Gastrocnemius medialis (tissue), 4 donors: ENCODE data around the gene PDPN.

Experiments
- CTCF ChIP-seq, 5 experiments: fragments of 450-650 bp in 3 of 5; fragments of 200-600 bp in 2 of 5; sonication (generic) in 2 of 5; IDR thresholded peaks in 4 of 5; conservative IDR thresholded peaks in 1 of 5; 1 replicate in 4 of 5; 2 replicates in 1 of 5; pipeline ENCODE4 v1.5.1; 2016 to 2019; ENCODE audit warnings: antibody characterized with exemption in 5 of 5, mild to moderate bottlenecking in 3 of 5, moderate library complexity in 3 of 5
- POLR2A ChIP-seq, 2 donors: fragments of 450-650 bp; IDR thresholded peaks; one replicate each; pipeline ENCODE4 v1.6.1; 2017; ENCODE audit warnings: antibody characterized with exemption in 2 of 2, mild to moderate bottlenecking in 2 of 2, moderate library complexity in 2 of 2

DNA sequence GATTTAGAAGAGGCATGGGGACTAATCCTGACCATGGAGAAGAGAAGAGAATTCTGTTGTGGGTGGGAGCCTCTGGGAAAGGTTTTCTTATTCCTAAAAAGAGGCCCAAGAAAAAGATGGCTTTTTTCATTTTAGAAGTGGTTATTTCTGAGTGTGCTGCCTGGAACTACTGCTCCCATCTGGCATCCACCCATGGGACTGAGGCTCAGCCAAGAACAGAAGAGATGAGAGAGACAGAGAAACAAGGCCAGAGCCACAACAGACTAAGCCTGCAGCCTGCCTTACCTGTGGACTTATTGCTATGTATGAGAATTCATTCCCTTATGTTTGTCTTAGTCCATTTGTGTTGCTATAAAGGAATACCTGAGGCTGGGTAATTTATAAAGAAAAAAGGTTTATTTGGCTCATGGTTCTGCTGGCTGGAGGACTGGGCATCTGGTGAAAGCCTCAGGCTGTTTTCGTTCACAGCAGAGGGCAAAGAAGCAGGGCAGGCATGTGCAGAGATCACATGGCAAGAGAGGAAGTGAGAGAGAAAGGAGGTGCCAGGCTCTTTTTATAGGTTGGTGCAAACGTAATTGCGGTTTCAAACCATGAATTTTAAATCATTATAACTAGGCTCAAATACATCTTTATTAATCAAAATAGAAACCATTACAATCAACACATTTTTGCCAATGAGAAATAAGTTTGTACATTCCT is 58.8 kb downstream of the PDPN start:
- no peak for TF ChIP-seq CTCF (IDR thresholded peaks at IDR 0.05 in 4 of 5, conservative IDR thresholded peaks at IDR 0.05 in 1 of 5)
- TF ChIP-seq POLR2A (IDR thresholded peaks at IDR 0.05) = no peak
